Mucosa of descending colon (tissue), 3 donors: ENCODE data around the gene SLC38A1. TPM values are rescaled to one million over a fixed set of nuclear protein-coding genes. Genes with fewer than 3 reads are reported as not detected.
"Not testable (repeated sequence)": the region's sequence is repeated elsewhere in the genome, so short reads cannot be mapped to it uniquely, and the experiment has no call there.

Experiments
- ATAC-seq: fragments of 200-7000 bp; cut with Tn5 transposase; one replicate; pipeline ENCODE4 v1.9.1; 2020; ENCODE audit warnings: mild to moderate bottlenecking, moderate library complexity
- DNase-seq, 3 donors: peaks; one replicate each; pipeline ENCODE4 v3.0.0-alpha.2; 2020
- H3K36me3 ChIP-seq: fragments of 200-600 bp; one replicate; pipeline ENCODE4 v1.8.0; 2021; ENCODE audit warnings: low read depth, mild to moderate bottlenecking
- H3K4me1 ChIP-seq: fragments of 200-600 bp; one replicate; pipeline ENCODE4 v1.8.0; 2021; ENCODE audit warnings: low read depth, mild to moderate bottlenecking
- H3K4me3 ChIP-seq: fragments of 200-600 bp; one replicate; pipeline ENCODE4 v1.8.0; 2021; ENCODE audit warnings: mild to moderate bottlenecking
- H3K9me3 ChIP-seq: fragments of 200-600 bp; one replicate; pipeline ENCODE4 v1.8.0; 2021; ENCODE audit warnings: mild to moderate bottlenecking
- CTCF ChIP-seq: fragments of 200-600 bp; IDR thresholded peaks from one replicate; pipeline ENCODE4 v1.8.0; 2022; ENCODE audit warnings: antibody characterized with exemption, mild to moderate bottlenecking
- intact Hi-C, 2 donors: fragments of 100-400 bp; cut with DNase I in 1 of 2; cut with micrococcal nuclease in 1 of 2; formaldehyde crosslinking; loops; one replicate each; pipeline versions ENCODE4 v1.11.0 to v1.11.1; 2022; cut with DNase I, micrococcal nuclease
- total RNA-seq, 3 donors: library from RNA; stranded (reverse); fragmentation: NEBNext Ultra II Directional in 2 of 3; extraction: Animal tissue kit (Norgen Biotek cat#: 25700) in 2 of 3; gene quantifications; one replicate each; pipeline versions ENCODE4 v1.2.1 to v1.2.4, GENCODE V29; 2021 to 2023
- donor health status: DM: no; HTN: no; CAD: no; lungs with moderate emphysema.
- donor health status: DM: no; HTN: no; CAD: no.
- donor health status: DM: no; HTN: yes; CAD: no.

SLC38A1 gene
- total RNA-seq, 3 donors from 2014 or later = 116 to 157 (median 132) TPM

GRCh38 chr12:46168426-46168825 lies 100.4 kb downstream of the SLC38A1 start:
- intact Hi-C loops = no loop called here
- DNase-seq (no peak), ATAC-seq (no peak)
- Histone ChIP-seq H3K4me3 (no peak overlapping the region), H3K36me3 (no peaks in the 10 kb centered on the region), H3K4me1 (no peaks in the 10 kb centered on the region), H3K9me3 (no peaks in the 10 kb centered on the region)
- TF ChIP-seq CTCF = no peak

- DNase-seq (no peak), ATAC-seq (no peak)
- TF ChIP-seq CTCF = no peak
- Histone ChIP-seq H3K36me3 (no peaks in the 10 kb centered on the region), H3K4me1 (no peaks in the 10 kb centered on the region), H3K4me3 (no peak overlapping the region), H3K9me3 (no peaks in the 10 kb centered on the region)
- intact Hi-C loops = no loop called here
Measured at GRCh38 chr12:46167412-46167811, 101.4 kb downstream of the SLC38A1 start.

GRCh38 chr12:46165191-46165590 lies 103.7 kb downstream of the SLC38A1 start:
- DNase-seq = no peak
- H3K4me1 ChIP-seq = no peaks in the 10 kb centered on the region
- no peak for TF ChIP-seq CTCF
- intact Hi-C loops = no loop called here
- no peak for ATAC-seq
- no peak overlapping the region for H3K4me3 ChIP-seq
- no peaks in the 10 kb centered on the region for H3K36me3 ChIP-seq
- H3K9me3 ChIP-seq = no peaks in the 10 kb centered on the region

GRCh38 chr12:46164186-46164761 lies 104.6 kb downstream of the SLC38A1 start:
- no peak for DNase-seq
- no peak for ATAC-seq
- Histone ChIP-seq H3K36me3 (no peaks in the 10 kb centered on the region), H3K4me1 (no peaks in the 10 kb centered on the region), H3K9me3 (no peaks in the 10 kb centered on the region), H3K4me3 (no peak overlapping the region)
- intact Hi-C loops = no loop called here
- TF ChIP-seq CTCF = no peak

- H3K36me3 ChIP-seq, H3K4me3 ChIP-seq, DNase-seq, H3K9me3 ChIP-seq, H3K4me1 ChIP-seq, ATAC-seq, intact Hi-C loops: not testable (repeated sequence)
Measured at GRCh38 chr12:46162549-46163076, 106.2 kb downstream of the SLC38A1 start.

GRCh38 chr12:46160981-46161690 lies 107.7 kb downstream of the SLC38A1 start:
- DNase-seq = no peak
- Histone ChIP-seq H3K9me3 (no peaks in the 10 kb centered on the region), H3K4me3 (no peak overlapping the region), H3K36me3 (no peaks in the 10 kb centered on the region), H3K4me1 (no peaks in the 10 kb centered on the region)
- intact Hi-C loops = no loop called here
- TF ChIP-seq CTCF = no peak
- ATAC-seq = no peak
